Measurements from ENCODE around the gene DSTYK.
A peak's percentile ranks its signal among the peaks of the same experiment; 100 is the strongest.

DSTYK gene

DNA sequence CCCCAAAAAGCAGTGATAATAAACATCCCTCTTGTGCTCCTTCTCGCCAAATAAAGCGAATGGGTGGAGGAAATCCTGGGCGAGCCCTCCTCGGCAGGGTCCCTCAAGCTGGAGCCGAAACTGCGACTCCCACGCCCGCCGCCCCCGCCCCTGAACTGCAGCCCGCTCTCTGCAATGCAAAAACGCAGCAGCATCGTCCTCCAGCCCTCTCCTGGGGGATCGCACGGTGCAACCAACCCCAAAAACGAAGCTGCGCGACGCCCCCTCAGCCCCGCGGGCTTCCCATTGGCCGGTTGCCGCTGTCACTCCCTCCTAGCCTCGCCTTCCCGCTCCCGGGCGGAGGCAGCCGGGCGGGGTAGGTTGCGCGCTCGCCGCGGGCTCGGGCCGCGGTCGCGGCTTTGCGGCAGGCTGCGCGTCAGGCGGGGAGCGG lies 16.1 kb upstream of the DSTYK start, which contains the start of gene TMCC2:
TSS of gene TMCC2 (plus strand) at position 363 of the 430 bp plus-strand sequence. CDS start 619 bp downstream, outside the sequence.
- peak within 1 kb of the TSS; percentile 1 for H3K9ac ChIP-seq (ENCODE audit: low read length)
- no peak within 1 kb of the TSS for H3K27ac ChIP-seq (ENCODE audit: low read length)
- no peaks in the 10 kb centered on the region for H3K36me3 ChIP-seq (ENCODE audit: control insufficient read depth, low read depth, low read length)
- H3K9me3 ChIP-seq (ENCODE audit: control insufficient read depth, low read depth, low read length) = no peaks in the 10 kb centered on the region
- H3K4me1 ChIP-seq (ENCODE audit: control insufficient read depth, low read depth, low read length) = peaks cover 18% of the 10 kb centered on the region
- H3K4me3 ChIP-seq (ENCODE audit: low read length) = peak within 1 kb of the TSS; percentile 73
- H3K27me3 ChIP-seq (ENCODE audit: control insufficient read depth, insufficient read depth, low read length) = peaks cover 10% of the 10 kb centered on the region

DNA sequence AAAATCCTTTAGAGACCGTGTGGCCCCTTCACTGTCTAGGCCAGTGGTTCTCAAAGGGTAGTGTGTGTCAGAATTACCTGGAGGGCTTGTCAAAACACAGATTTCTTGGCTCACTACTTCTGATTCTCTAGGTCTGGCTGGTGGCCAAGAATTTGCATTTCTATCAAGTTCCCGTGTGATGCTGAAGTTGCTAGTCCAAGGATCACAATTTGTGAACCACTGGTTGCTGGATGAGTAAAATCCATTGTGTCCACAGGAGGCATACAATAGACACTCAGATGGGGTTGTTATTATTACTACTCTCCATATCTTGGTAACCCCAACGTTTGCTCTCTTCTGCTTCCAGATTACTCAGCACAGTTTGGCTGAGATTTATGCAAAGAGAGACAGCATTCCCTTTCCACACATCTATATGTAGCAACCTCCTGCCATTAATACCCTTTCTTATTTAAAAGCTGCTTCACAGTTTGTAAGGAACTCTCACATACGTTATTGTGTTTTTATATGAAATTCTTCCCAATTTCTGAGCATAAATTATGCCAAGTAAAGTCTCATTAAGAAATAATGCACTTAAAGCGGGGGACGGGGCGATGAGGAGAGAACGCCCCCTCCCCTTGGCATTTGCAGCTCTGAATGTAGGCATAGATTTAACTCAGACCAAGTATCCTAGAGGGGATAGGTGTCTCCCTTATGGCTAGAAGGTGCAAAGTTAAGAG lies 15.5 kb upstream of the DSTYK start:
- peaks cover 18% of the 10 kb centered on the region for H3K4me1 ChIP-seq (ENCODE audit: control insufficient read depth, low read depth, low read length)
- no peaks in the 10 kb centered on the region for H3K36me3 ChIP-seq (ENCODE audit: control insufficient read depth, low read depth, low read length)
- peak overlapping the region; percentile 73 for H3K4me3 ChIP-seq (ENCODE audit: low read length)
- no peak overlapping the region for H3K9ac ChIP-seq (ENCODE audit: low read length)
- no peaks in the 10 kb centered on the region for H3K9me3 ChIP-seq (ENCODE audit: control insufficient read depth, low read depth, low read length)
- H3K27me3 ChIP-seq (ENCODE audit: control insufficient read depth, insufficient read depth, low read length) = peaks cover 10% of the 10 kb centered on the region
- H3K27ac ChIP-seq (ENCODE audit: low read length) = no peak overlapping the region

DNA sequence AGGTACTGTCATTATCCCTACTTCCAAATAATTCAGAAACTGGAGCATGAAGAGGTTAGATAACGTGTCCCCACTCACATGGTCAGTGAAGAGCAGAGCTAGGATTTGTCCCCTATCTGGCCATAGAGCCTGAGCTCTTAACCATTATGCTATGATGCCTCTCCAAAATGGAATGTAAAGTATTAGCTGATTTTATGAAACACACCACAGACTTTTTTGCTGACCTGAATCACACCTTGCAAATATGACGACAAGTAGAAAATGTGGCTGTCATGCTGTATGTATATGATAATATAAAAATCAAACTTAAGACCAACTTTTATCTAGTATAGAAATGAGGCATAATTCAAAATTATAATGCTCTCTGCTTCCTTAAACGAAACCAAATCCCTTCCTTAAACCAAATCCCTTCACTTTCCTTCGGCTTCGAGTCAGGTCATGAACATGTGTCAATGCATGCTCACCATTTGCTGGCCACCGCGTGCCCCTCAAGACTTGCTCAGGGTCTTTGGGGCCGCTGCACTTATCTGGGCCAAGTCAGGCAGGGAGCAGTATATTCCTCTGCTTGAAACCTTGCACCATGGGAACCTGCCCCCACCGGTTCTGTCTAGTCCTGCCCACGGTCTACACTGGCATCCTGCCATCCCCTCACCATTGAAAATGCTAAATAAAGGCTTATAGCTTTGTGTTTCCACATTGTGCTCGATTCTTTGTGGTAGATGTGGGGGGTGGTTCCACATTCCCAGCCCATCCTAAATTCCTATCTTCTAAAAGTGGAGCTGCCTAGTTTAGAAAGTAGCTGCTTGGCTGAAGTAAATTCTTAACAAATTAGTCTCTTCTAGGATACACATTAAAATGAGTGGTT lies 14.6 kb upstream of the DSTYK start:
- peaks cover 18% of the 10 kb centered on the region for H3K4me1 ChIP-seq (ENCODE audit: control insufficient read depth, low read depth, low read length)
- H3K27me3 ChIP-seq (ENCODE audit: control insufficient read depth, insufficient read depth, low read length) = peaks cover 10% of the 10 kb centered on the region
- H3K4me3 ChIP-seq (ENCODE audit: low read length) = peak overlapping the region; percentile 73
- H3K36me3 ChIP-seq (ENCODE audit: control insufficient read depth, low read depth, low read length) = no peaks in the 10 kb centered on the region
- H3K9me3 ChIP-seq (ENCODE audit: control insufficient read depth, low read depth, low read length) = no peaks in the 10 kb centered on the region
- no peak overlapping the region for H3K27ac ChIP-seq (ENCODE audit: low read length)
- no peak overlapping the region for H3K9ac ChIP-seq (ENCODE audit: low read length)

DNA sequence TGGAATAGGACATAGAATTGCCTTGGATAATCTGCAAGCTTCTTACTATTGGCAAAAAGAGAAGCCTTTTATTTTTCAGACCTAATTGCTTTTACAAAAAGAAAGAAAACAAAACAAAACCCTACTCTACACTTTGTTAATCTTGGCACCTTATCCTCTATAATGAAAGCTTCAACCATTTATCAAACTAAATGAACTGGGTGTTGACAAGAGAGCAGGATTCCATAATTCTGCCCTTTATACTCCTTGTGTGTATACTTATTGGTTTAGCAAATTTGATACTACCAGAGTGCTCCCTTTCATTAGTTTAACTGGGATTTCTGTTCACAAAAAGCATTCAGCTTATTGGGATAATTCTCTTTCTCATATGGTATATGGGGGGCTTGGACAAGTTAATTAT lies 13.2 kb upstream of the DSTYK start:
- Histone ChIP-seq H3K27me3 (ENCODE audit: control insufficient read depth, insufficient read depth, low read length) (peaks cover 10% of the 10 kb centered on the region), H3K9ac (ENCODE audit: low read length) (no peak overlapping the region), H3K4me3 (ENCODE audit: low read length) (no peak overlapping the region), H3K36me3 (ENCODE audit: control insufficient read depth, low read depth, low read length) (no peaks in the 10 kb centered on the region), H3K9me3 (ENCODE audit: control insufficient read depth, low read depth, low read length) (no peaks in the 10 kb centered on the region), H3K4me1 (ENCODE audit: control insufficient read depth, low read depth, low read length) (peaks cover 13% of the 10 kb centered on the region), H3K27ac (ENCODE audit: low read length) (no peak overlapping the region)

DNA sequence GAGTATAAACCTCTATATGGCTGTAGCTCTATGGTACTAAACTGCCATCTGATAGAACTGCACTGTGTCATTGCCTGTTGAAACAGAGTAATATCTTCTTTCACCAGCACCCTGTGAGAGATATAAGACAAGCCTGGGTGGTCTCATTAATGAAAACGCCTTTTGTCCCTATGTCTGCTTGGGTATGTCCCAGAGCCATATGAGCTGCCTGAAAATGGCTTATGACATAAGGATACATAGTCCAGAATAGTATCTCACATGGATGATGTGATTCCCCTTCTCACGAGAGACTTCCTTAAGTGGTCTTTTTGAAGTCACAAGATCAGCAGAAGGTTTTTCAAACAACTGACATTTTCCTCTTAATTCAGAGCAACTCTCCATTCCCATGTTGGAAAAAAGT lies 8.9 kb upstream of the DSTYK start:
- H3K9ac ChIP-seq (ENCODE audit: low read length) = no peak overlapping the region
- no peak overlapping the region for H3K4me3 ChIP-seq (ENCODE audit: low read length)
- no peaks in the 10 kb centered on the region for H3K36me3 ChIP-seq (ENCODE audit: control insufficient read depth, low read depth, low read length)
- no peaks in the 10 kb centered on the region for H3K27me3 ChIP-seq (ENCODE audit: control insufficient read depth, insufficient read depth, low read length)
- H3K27ac ChIP-seq (ENCODE audit: low read length) = no peak overlapping the region
- H3K4me1 ChIP-seq (ENCODE audit: control insufficient read depth, low read depth, low read length) = no peaks in the 10 kb centered on the region
- no peaks in the 10 kb centered on the region for H3K9me3 ChIP-seq (ENCODE audit: control insufficient read depth, low read depth, low read length)

DNA sequence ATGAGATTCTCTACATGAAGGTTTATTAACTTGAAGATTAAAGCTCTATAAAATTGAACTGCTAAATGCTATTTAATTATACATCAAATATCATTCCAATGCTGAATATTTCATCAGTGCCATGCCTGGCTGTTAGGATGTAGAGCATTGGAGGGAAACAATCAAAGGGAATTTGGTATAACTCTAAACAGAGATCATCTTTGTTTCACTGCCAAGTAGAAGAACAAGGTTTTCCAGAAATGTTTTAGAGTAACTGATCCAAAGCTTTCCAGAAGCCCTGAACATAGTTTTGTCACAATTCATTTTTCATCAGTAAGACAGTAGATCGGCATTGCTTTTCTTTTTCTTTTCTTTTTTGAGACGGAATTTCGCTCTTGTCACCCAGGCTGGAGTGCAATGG lies 5.9 kb upstream of the DSTYK start:
- Histone ChIP-seq H3K9me3 (ENCODE audit: control insufficient read depth, low read depth, low read length) (no peaks in the 10 kb centered on the region), H3K27me3 (ENCODE audit: control insufficient read depth, insufficient read depth, low read length) (no peaks in the 10 kb centered on the region), H3K36me3 (ENCODE audit: control insufficient read depth, low read depth, low read length) (no peaks in the 10 kb centered on the region), H3K27ac (ENCODE audit: low read length) (no peak overlapping the region), H3K4me3 (ENCODE audit: low read length) (no peak overlapping the region), H3K9ac (ENCODE audit: low read length) (no peak overlapping the region), H3K4me1 (ENCODE audit: control insufficient read depth, low read depth, low read length) (no peaks in the 10 kb centered on the region)

DNA sequence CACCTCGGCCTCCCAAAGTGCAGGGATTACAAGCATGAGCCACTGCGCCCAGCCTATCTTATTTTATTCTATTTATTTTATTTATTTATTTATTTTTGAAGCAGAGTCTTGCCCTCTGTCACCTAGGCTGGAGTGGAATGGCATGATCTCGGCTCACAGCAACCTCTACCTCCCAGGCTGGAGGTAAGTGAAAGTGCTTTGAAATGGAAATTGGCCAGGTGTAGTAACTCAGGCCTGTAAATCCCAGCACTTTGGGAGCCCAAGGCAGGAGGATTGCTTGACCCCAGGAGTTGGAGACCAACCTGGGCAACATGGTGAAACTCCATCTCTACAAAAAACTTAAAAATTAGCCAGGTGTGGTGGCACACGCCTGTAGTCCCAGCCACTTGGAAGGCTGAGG lies 5.1 kb upstream of the DSTYK start:
- H3K9me3 ChIP-seq (ENCODE audit: control insufficient read depth, low read depth, low read length) = no peaks in the 10 kb centered on the region
- no peak overlapping the region for H3K4me3 ChIP-seq (ENCODE audit: low read length)
- H3K9ac ChIP-seq (ENCODE audit: low read length) = no peak overlapping the region
- H3K27ac ChIP-seq (ENCODE audit: low read length) = no peak overlapping the region
- H3K36me3 ChIP-seq (ENCODE audit: control insufficient read depth, low read depth, low read length) = no peaks in the 10 kb centered on the region
- H3K27me3 ChIP-seq (ENCODE audit: control insufficient read depth, insufficient read depth, low read length) = no peaks in the 10 kb centered on the region
- H3K4me1 ChIP-seq (ENCODE audit: control insufficient read depth, low read depth, low read length) = no peaks in the 10 kb centered on the region

DNA sequence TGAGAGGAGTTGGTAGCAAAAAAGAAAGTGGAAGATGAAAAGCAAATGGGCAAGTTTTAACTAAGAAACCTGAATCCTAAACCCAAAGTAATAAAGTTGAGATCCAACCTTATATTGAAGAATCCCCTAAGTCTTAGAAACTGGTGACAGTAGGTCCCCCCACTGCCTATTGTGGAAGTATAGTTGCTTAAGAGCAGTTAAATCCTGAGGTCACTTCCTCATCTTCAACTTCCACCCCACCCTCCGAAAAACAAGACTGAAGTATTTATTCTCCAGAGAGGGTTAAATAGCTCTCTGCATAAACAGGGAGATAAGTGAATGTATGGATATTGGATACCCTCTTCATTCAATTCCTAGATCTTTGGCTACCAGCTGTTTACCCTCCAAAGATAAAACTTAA lies 3.3 kb upstream of the DSTYK start:
- Histone ChIP-seq H3K9me3 (ENCODE audit: control insufficient read depth, low read depth, low read length) (no peaks in the 10 kb centered on the region), H3K27ac (ENCODE audit: low read length) (no peak overlapping the region), H3K9ac (ENCODE audit: low read length) (no peak overlapping the region), H3K4me3 (ENCODE audit: low read length) (no peak overlapping the region), H3K4me1 (ENCODE audit: control insufficient read depth, low read depth, low read length) (peaks cover 6% of the 10 kb centered on the region), H3K36me3 (ENCODE audit: control insufficient read depth, low read depth, low read length) (no peaks in the 10 kb centered on the region), H3K27me3 (ENCODE audit: control insufficient read depth, insufficient read depth, low read length) (no peaks in the 10 kb centered on the region)

DNA sequence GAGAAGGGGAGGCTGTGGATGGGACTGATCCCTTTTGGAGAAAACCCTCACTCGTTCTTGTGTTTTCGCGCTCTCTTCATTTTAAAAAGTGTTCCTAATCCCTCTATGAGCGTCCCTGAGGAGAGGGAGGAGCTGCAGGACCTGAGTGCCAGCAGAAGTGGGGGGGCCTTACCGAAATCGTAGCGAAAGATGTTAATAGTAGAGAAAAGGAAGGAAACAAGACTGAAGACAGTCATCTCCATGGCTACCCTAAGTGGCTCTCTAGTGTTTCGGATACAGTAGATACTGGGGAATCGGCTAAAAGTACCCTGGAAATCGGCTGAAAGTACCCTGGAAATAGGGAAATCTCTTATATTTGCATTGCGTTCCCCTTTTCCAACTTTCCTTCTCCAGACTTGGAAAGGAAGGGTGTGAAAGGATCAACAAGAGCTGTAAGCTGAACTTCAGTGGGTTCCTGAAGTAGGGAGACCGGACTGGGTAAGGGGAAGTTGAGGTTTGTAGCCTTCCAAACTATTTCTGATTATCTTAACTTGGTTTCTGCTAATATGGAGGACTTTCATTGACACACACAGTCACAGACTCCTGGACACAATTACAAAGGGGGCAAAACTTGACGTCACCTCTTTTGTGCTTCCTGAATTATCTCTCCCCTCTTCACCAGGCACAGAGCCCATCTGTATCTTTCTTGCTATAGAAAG lies 486 bp upstream of the DSTYK start:
- Histone ChIP-seq H3K9ac (ENCODE audit: low read length) (peak overlapping the region; percentile 78), H3K36me3 (ENCODE audit: control insufficient read depth, low read depth, low read length) (no peaks in the 10 kb centered on the region), H3K4me3 (ENCODE audit: low read length) (peak overlapping the region; percentile 95), H3K27ac (ENCODE audit: low read length) (no peak overlapping the region), H3K4me1 (ENCODE audit: control insufficient read depth, low read depth, low read length) (peaks cover 6% of the 10 kb centered on the region), H3K9me3 (ENCODE audit: control insufficient read depth, low read depth, low read length) (no peaks in the 10 kb centered on the region), H3K27me3 (ENCODE audit: control insufficient read depth, insufficient read depth, low read length) (no peaks in the 10 kb centered on the region)

DNA sequence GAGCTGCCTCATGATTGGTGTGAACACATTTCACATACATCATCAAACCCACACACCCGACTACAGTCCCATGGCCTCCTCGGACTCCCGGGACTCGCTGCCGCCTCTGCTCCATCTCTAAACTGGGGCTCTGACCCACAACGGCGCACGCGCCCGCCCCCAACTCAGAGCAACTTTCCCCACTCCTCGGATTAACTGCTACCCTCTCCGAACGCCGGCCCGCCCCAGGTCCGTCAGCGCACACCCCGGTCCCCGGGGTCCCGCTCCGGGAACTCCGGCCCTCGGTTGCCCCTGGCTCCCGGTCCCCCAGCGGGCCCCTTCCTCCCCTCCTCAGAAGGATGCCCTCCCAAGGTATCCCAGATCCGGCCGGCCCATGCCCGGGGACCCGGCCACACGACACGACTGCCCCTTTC lies 740 bp downstream of the DSTYK start:
- H3K36me3 ChIP-seq (ENCODE audit: control insufficient read depth, low read depth, low read length) = no peaks in the 10 kb centered on the region
- peaks cover 6% of the 10 kb centered on the region for H3K4me1 ChIP-seq (ENCODE audit: control insufficient read depth, low read depth, low read length)
- peak overlapping the region; percentile 78 for H3K9ac ChIP-seq (ENCODE audit: low read length)
- peak overlapping the region; percentile 42 for H3K27ac ChIP-seq (ENCODE audit: low read length)
- H3K9me3 ChIP-seq (ENCODE audit: control insufficient read depth, low read depth, low read length) = no peaks in the 10 kb centered on the region
- no peaks in the 10 kb centered on the region for H3K27me3 ChIP-seq (ENCODE audit: control insufficient read depth, insufficient read depth, low read length)
- peak overlapping the region; percentile 95 for H3K4me3 ChIP-seq (ENCODE audit: low read length)

DNA sequence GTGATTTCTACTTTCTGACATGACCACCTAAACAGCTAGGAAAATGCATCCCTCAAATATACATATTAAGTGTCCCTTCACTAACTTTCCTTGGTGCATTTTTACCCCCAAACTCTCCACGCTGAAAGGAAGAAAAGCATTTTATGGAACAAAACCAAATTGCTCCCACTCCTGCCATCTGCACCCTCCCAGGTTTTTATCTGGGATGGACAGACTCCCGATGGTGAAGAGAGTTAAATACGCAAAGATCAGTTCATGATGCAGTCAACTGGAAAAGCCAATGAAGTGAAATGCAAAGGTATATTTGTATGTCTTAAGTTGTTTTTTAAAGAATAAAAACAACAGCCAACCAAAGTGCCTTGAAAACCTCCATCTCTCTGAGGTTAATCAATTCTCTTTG lies 2.7 kb downstream of the DSTYK start:
- peaks cover 6% of the 10 kb centered on the region for H3K4me1 ChIP-seq (ENCODE audit: control insufficient read depth, low read depth, low read length)
- no peaks in the 10 kb centered on the region for H3K36me3 ChIP-seq (ENCODE audit: control insufficient read depth, low read depth, low read length)
- no peak overlapping the region for H3K27ac ChIP-seq (ENCODE audit: low read length)
- no peak overlapping the region for H3K4me3 ChIP-seq (ENCODE audit: low read length)
- H3K27me3 ChIP-seq (ENCODE audit: control insufficient read depth, insufficient read depth, low read length) = no peaks in the 10 kb centered on the region
- H3K9me3 ChIP-seq (ENCODE audit: control insufficient read depth, low read depth, low read length) = no peaks in the 10 kb centered on the region
- no peak overlapping the region for H3K9ac ChIP-seq (ENCODE audit: low read length)

All from iPS-18a (cell line).